Mucosa of rectum (tissue), 2 donors: ENCODE measurements around the gene KRTAP5-7.
"Not testable (repeated sequence)": the region's sequence is repeated elsewhere in the genome, so short reads cannot be mapped to it uniquely, and the experiment has no call there.

Experiments used
- H3K27ac ChIP-seq, 2 donors: one replicate each; pipeline ENCODE4 v1.7.0; 2013; ENCODE audit warnings: inconsistent platforms in 2 of 2, low read depth in 2 of 2, low read length in 2 of 2
- H3K27me3 ChIP-seq, 2 donors: one replicate each; pipeline ENCODE4 v1.7.0; 2013; ENCODE audit warnings: low read length in 2 of 2; ENCODE audit not compliant: control insufficient read depth in 2 of 2, insufficient read depth in 2 of 2
- H3K36me3 ChIP-seq, 2 donors: one replicate each; pipeline ENCODE4 v1.7.0; 2013; ENCODE audit warnings: low read length in 2 of 2; ENCODE audit not compliant: control insufficient read depth in 2 of 2, insufficient read depth in 2 of 2
- H3K4me1 ChIP-seq, 2 donors: one replicate each; pipeline ENCODE4 v1.7.0; 2013; ENCODE audit warnings: low read length in 2 of 2, mild to moderate bottlenecking in 1 of 2; ENCODE audit not compliant: control insufficient read depth in 2 of 2, insufficient read depth in 2 of 2
- H3K4me3 ChIP-seq, 2 donors: one replicate each; pipeline ENCODE4 v1.7.0; 2013; ENCODE audit warnings: low read length in 2 of 2
- H3K9ac ChIP-seq, 2 donors: one replicate each; pipeline ENCODE4 v1.7.0; 2013; ENCODE audit warnings: low read length in 2 of 2, low read depth in 1 of 2, mild to moderate bottlenecking in 1 of 2
- H3K9me3 ChIP-seq, 2 donors: one replicate each; pipeline ENCODE4 v1.7.0; 2013; ENCODE audit warnings: low read length in 2 of 2; ENCODE audit not compliant: control insufficient read depth in 2 of 2
- donor health status: healthy.
- donor health status: Normal muscosa, but diverticular disease.

The KRTAP5-7 gene

DNA sequence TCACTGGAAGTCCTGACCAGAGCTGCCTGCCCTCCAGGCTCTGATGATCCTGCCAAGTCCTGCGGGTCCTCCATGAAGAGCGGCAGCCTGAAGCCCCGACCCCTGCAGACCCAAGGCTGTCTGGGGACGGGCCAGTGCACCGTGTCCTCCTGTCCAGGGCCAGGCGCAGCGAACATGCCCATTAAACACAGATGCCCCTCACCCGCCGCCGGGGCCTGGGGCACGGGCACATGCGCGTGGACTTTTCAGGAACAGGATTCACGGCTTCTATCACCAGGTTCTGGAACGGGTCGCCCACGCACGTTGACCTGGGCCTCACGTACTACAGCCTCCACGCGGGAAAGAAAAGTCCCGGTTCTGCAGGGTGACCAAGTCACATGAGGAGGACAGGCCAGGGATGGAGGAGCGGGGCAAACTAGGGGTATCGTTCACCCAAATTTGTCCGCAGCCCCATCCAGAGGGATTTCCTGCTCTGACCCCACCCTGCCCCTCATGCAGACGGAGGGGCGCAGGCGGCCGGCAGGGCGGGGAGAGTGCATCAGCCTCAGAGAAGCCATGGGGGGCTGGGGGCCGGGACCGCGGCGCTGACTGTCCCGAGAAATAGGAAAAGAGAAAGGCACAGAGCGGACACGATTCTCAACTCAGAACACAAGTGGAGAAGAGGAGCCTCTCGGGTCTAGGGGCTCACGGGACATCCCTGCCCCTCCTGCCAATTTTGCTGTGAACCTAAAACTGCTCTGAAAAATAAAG lies 44.2 kb downstream of the KRTAP5-7 start:
- H3K27ac ChIP-seq, H3K4me1 ChIP-seq, H3K27me3 ChIP-seq, H3K9me3 ChIP-seq, H3K36me3 ChIP-seq, H3K4me3 ChIP-seq, H3K9ac ChIP-seq: not testable (repeated sequence)

DNA sequence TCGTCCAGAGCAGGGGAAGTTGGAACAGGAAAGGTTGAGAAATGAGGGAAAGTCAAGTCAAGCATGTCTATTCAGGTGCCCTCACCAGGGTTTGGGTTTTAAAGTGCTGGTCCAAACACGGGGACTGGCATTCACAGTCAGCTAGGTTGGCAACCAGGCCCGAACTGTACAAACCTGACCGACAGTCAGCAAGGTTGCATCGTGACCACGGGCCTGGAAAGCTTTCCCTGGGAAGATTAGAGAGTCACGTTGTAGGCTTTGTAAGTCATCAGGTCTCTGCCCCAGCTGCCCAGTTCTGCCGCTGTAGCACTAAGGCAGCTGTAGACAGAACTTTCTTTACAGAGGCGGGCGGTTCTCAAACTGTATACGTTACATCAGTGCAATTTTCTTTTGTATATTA lies 45.7 kb downstream of the KRTAP5-7 start:
- no peaks in the 10 kb centered on the region for H3K36me3 ChIP-seq
- no peaks in the 10 kb centered on the region for H3K27me3 ChIP-seq
- H3K9ac ChIP-seq = no peak overlapping the region
- H3K27ac ChIP-seq = no peak overlapping the region
- H3K4me1 ChIP-seq = no peaks in the 10 kb centered on the region
- H3K9me3 ChIP-seq = no peaks in the 10 kb centered on the region
- no peak overlapping the region for H3K4me3 ChIP-seq

DNA sequence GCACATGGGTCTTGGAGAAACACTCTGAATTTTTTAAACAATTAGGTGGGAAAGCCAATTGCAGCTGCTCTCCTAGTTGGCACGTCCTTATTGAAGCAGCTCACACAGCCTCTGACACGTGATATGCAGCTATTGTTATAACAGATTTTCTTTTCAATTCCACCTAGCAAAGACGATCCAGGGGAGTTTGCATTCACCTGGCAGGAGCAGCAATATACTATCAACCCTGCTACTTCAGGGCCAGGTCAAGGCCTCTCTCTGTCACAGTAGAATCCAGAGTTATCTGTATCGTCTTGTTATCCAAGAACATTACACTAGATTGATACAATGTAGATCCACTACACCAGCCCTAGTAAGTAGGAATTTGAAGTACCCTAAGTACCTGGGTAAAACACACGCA lies 47.4 kb downstream of the KRTAP5-7 start:
- Histone ChIP-seq H3K4me1 (no peaks in the 10 kb centered on the region), H3K36me3 (no peaks in the 10 kb centered on the region), H3K9me3 (no peaks in the 10 kb centered on the region), H3K27ac (no peak overlapping the region), H3K9ac (no peak overlapping the region), H3K4me3 (no peak overlapping the region), H3K27me3 (no peaks in the 10 kb centered on the region)

DNA sequence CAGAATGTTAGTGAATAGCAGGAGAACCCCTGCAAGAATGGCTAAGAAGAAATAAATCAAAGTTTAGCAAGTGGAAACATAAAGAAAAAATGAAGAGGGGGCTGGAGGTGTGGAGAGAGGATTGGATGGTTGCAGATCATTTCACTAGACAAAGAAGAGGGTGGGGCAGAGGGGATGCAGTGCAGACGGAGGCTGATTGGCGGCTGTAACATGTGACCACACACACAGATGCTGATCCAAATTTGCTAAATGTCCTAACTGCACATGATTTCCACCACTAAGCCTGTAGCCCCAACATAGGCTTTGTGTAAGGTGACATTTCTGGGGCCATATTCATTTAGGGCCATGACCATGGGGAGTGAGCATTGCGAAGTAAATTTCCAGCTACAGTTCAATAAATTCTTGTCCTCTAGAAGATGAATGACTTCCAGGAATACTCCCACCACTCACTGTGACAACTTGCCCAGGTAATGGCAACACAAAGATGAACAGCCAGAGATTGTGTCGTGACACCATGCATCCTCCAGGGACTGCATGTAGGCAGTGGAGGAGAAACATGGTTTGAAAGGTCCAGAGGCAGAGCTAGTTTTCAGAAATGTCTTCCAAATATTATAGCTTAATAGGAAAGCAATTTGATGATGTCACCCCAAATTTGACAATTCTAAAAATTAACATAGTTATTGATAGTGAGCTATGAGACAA lies 48.8 kb downstream of the KRTAP5-7 start:
- H3K36me3 ChIP-seq = no peaks in the 10 kb centered on the region
- H3K9ac ChIP-seq = no peak overlapping the region
- no peak overlapping the region for H3K4me3 ChIP-seq
- peaks cover 0 to 2% of the 10 kb centered on the region in 2 donors for H3K4me1 ChIP-seq
- H3K9me3 ChIP-seq = no peaks in the 10 kb centered on the region
- no peak overlapping the region for H3K27ac ChIP-seq
- H3K27me3 ChIP-seq = no peaks in the 10 kb centered on the region

DNA sequence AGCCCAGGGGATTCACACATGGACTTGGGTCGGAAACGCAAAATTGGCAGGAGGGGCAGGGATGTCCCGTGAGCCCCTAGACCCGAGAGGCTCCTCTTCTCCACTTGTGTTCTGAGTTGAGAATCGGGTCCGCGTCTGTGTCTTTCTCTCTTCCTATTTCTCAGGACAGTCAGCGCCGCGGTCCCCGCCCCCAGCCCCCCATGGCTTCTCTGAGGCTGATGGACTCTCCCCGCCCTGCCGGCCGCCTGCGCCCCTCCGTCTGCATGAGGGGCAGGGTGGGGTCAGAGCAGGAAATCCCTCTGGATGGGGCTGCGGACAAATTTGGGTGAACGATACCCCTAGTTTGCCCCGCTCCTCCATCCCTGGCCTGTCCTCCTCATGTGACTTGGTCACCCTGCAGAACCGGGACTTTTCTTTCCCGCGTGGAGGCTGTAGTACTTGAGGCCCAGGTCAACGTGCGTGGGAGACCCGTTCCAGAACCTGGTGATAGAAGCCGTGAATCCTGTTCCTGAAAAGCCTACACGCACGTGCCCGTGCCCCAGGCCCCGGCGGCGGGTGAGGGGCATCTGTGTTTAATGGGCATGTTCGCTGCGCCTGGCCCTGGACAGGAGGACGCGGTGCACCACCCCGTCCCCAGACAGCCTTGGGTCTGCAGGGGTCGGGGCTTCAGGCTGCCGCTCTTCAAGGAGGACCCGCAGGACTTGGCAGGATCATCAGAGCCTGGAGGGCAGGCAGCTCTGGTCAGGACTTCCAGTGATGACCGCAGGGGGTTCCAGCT lies 49.8 kb downstream of the KRTAP5-7 start:
- H3K9ac ChIP-seq, H3K4me1 ChIP-seq, H3K36me3 ChIP-seq, H3K9me3 ChIP-seq, H3K4me3 ChIP-seq, H3K27me3 ChIP-seq, H3K27ac ChIP-seq: not testable (repeated sequence)

DNA sequence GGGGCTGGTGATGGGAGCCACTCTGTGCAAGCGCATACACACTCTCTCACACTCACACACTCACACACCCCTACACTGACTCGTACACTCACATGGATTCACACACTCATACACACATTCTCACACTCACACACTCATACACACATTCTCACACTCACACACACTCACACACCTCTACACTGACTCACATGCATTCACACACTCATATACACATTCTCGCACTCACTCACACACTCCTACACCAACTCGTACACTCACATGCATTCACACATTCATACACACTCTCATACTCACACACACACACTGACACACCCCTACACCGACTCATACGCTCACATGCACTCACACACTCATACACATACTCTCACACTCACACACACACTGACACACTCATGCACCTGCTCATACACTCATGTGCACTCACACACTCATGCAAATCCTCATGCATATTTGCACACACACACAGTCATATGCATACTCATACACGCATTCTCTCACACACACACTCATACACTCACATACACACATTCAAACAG lies 50.5 kb downstream of the KRTAP5-7 start:
- Histone ChIP-seq H3K27me3 (peaks cover 0 to 2% of the 10 kb centered on the region in 2 donors), H3K27ac (no peak overlapping the region), H3K4me3 (no peak overlapping the region), H3K4me1 (peaks cover 0 to 2% of the 10 kb centered on the region in 2 donors), H3K36me3 (no peaks in the 10 kb centered on the region), H3K9ac (no peak overlapping the region), H3K9me3 (no peaks in the 10 kb centered on the region)
